Adrenal gland (tissue), 5 donors: Measurements from ENCODE around the gene PCDHGA6.

Experiments
- CTCF ChIP-seq, 6 experiments: fragments of 450-650 bp in 4 of 6; fragments of 200-600 bp in 2 of 6; sonication (generic) in 1 of 6; IDR thresholded peaks; 1 replicate in 5 of 6; 2 replicates in 1 of 6; pipeline versions ENCODE4 v1.5.1 to v1.8.0; 2016 to 2021; ENCODE audit warnings: antibody characterized with exemption in 6 of 6, mild to moderate bottlenecking in 2 of 6, moderate library complexity in 1 of 6
- POLR2A ChIP-seq, 2 donors: fragments of 450-650 bp; IDR thresholded peaks; one replicate each; pipeline ENCODE4 v1.6.1; 2017; ENCODE audit warnings: antibody characterized with exemption in 2 of 2, mild to moderate bottlenecking in 2 of 2, moderate library complexity in 1 of 2
- donor health status: DM: no; HTN: no; CAD: no.

GRCh38 chr5:141355641-141356040 lies 18.1 kb upstream of the PCDHGA6 start:
- TF ChIP-seq CTCF (IDR thresholded peaks at IDR 0.05) (no peak), POLR2A (IDR thresholded peaks at IDR 0.05) (no peak)
